ENCODE results near the gene BLOC1S5. TPM values are rescaled to one million over a fixed set of nuclear protein-coding genes. Genes with fewer than 3 reads are reported as not detected.

BLOC1S5 gene
- total and polyA plus RNA-seq, 9 of the 15 experiments (the other 6 are each of a cell fraction or from before 2014, with no cell fraction given): 8.5 to 41.0 (median 27.7) TPM

GRCh38 chr6:8063761-8064637 is at the start of gene BLOC1S5 (continued):
- TF ChIP-seq PHF20 (IDR thresholded peaks at IDR 0.05; ENCODE audit: partially characterized antibody) (peak; percentile 94), ETV5 (CRISPR knock-in tag; IDR thresholded peaks at IDR 0.05; ENCODE audit: low read depth) (peak; percentile 99), TRIM24 (IDR thresholded peaks at IDR 0.05) (peak in 1 of 2 experiments; percentile 30; a peak in 1 of 4 replicates), NRF1 (conservative IDR thresholded peaks at IDR 0.05 in 1 of 2, IDR thresholded peaks at IDR 0.05 in 1 of 2) (peak; percentile 97 to 98), TFAP4 (CRISPR knock-in tag; IDR thresholded peaks at IDR 0.05; ENCODE audit: borderline replicate concordance) (peak; percentile 89), ZEB2 (IDR thresholded peaks at IDR 0.05) (no peak; the same call in 1 of the 2 replicates), ZNF224 (CRISPR knock-in tag; IDR thresholded peaks at IDR 0.05) (no peak), POLR2A (conservative IDR thresholded peaks at IDR 0.05) (peak; percentile 96), ZNF668 (CRISPR knock-in tag; IDR thresholded peaks at IDR 0.05) (no peak), RBBP5 (IDR thresholded peaks at IDR 0.05; ENCODE audit: borderline replicate concordance, insufficient read depth, low read length, poor library complexity, severe bottlenecking) (peak; percentile 70), NFE2L1 (tag; IDR thresholded peaks at IDR 0.05; ENCODE audit: borderline replicate concordance, low read depth) (no peak), POLR2G (IDR thresholded peaks at IDR 0.05; ENCODE audit: low read depth, low read length) (peak; percentile 96), MIER1 (IDR thresholded peaks at IDR 0.05; ENCODE audit: low read depth) (no peak), TCF15 (CRISPR knock-in tag; IDR thresholded peaks at IDR 0.05) (no peak), YY1 (IDR thresholded peaks at IDR 0.05; ENCODE audit: borderline replicate concordance in 1 of 3, control insufficient read depth in 1 of 3, extremely low read depth in 1 of 3, insufficient read depth in 3 of 3, insufficient read length in 1 of 3, insufficient replicate concordance in 2 of 3, low read depth in 1 of 3, low read length in 2 of 3) (peak; percentile 97 to 100 (median 100)), TRIM28 (IDR thresholded peaks at IDR 0.05) (no peak; the same call in 1 of the 2 replicates), HDGF (IDR thresholded peaks at IDR 0.05) (0 out of 2 replicates have a peak, but pooled peaks have one; percentile 70), SMAD3 (CRISPR knock-in tag; conservative IDR thresholded peaks at IDR 0.05) (no peak), NEUROD1 (IDR thresholded peaks at IDR 0.05; ENCODE audit: borderline replicate concordance, low read depth, low read length, partially characterized antibody) (peak; percentile 32), POLR2AphosphoS5 (IDR thresholded peaks at IDR 0.05; ENCODE audit: control insufficient read depth, insufficient read depth, low read depth, low read length) (peak; percentile 85)
- TF ChIP-seq, protein P1, sequence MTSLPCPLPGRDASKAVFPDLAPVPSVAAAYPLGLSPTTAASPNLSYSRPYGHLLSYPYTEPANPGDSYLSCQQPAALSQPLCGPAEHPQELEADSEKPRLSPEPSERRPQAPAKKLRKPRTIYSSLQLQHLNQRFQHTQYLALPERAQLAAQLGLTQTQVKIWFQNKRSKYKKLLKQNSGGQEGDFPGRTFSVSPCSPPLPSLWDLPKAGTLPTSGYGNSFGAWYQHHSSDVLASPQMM (CRISPR knock-in tag; IDR thresholded peaks at IDR 0.05): no peak
- TF ChIP-seq, protein P2, sequence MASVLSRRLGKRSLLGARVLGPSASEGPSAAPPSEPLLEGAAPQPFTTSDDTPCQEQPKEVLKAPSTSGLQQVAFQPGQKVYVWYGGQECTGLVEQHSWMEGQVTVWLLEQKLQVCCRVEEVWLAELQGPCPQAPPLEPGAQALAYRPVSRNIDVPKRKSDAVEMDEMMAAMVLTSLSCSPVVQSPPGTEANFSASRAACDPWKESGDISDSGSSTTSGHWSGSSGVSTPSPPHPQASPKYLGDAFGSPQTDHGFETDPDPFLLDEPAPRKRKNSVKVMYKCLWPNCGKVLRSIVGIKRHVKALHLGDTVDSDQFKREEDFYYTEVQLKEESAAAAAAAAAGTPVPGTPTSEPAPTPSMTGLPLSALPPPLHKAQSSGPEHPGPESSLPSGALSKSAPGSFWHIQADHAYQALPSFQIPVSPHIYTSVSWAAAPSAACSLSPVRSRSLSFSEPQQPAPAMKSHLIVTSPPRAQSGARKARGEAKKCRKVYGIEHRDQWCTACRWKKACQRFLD (CRISPR knock-in tag; IDR thresholded peaks at IDR 0.05): peak; percentile 74; the same call in 1 of the 2 replicates
